IPS DF 4.7 (cell line): ENCODE measurements around the gene KRT10.
"Not testable (repeated sequence)": the region's sequence is repeated elsewhere in the genome, so short reads cannot be mapped to it uniquely, and the experiment has no call there.

ENCODE experiments used
- DNase-seq: peaks from one replicate; pipeline ENCODE4 v3.0.0-alpha.2; 2013; ENCODE audit warnings: low spot score; ENCODE audit errors: extremely low read depth

Gene KRT10

GRCh38 chr17:40833882-40834281 is 11.5 kb upstream of the KRT10 start:
- no peak for DNase-seq

GRCh38 chr17:40832840-40833239 is 10.4 kb upstream of the KRT10 start:
- DNase-seq: no peak

GRCh38 chr17:40830085-40830776 is 7.8 kb upstream of the KRT10 start:
- DNase-seq: no peak

GRCh38 chr17:40828454-40829044 is 6.1 kb upstream of the KRT10 start:
- no peak for DNase-seq

GRCh38 chr17:40827746-40828453 is 5.5 kb upstream of the KRT10 start:
- DNase-seq: no peak

- no peak for DNase-seq
Measured at GRCh38 chr17:40825599-40825998, 3.2 kb upstream of the KRT10 start.

GRCh38 chr17:40824015-40824832 is 1.8 kb upstream of the KRT10 start:
- no peak for DNase-seq

- DNase-seq: no peak
Measured at GRCh38 chr17:40821536-40821935, 878 bp downstream of the KRT10 start.

GRCh38 chr17:40820228-40820838 is 2.1 kb downstream of the KRT10 start:
- DNase-seq: no peak

- no peak for DNase-seq
Measured at GRCh38 chr17:40819528-40820125, 2.8 kb downstream of the KRT10 start.

- DNase-seq: no peak
Measured at GRCh38 chr17:40818733-40819527, 3.5 kb downstream of the KRT10 start.

- no peak for DNase-seq
Measured at GRCh38 chr17:40818343-40818732, 4.1 kb downstream of the KRT10 start.

- DNase-seq: no peak
Measured at GRCh38 chr17:40817103-40817682, 5.2 kb downstream of the KRT10 start.

- DNase-seq: no peak
Measured at GRCh38 chr17:40816569-40816968, 5.8 kb downstream of the KRT10 start.

GRCh38 chr17:40815381-40815780 is 7.0 kb downstream of the KRT10 start:
- no peak for DNase-seq

- not testable (repeated sequence) for DNase-seq
Measured at GRCh38 chr17:40814657-40815056, 7.8 kb downstream of the KRT10 start.

- DNase-seq: no peak
Measured at GRCh38 chr17:40813804-40814203, 8.6 kb downstream of the KRT10 start.

GRCh38 chr17:40812639-40813038 is 9.8 kb downstream of the KRT10 start:
- no peak for DNase-seq

GRCh38 chr17:40810494-40810893 is 11.9 kb downstream of the KRT10 start:
- DNase-seq: no peak
